HCT116 (cell line): Measurements from ENCODE around the gene NSG1. TPM values are rescaled to one million over a fixed set of nuclear protein-coding genes. Genes with fewer than 3 reads are reported as not detected.

Experiments used
- ATAC-seq: fragments of 200-7000 bp; cut with Tn5 transposase; 2 replicates; pipeline ENCODE4 v1.9.1; 2020; ENCODE audit warnings: mild to moderate bottlenecking, moderate library complexity
- BruUV-seq: library from RNA; stranded (reverse); fragments of 400-500 nt; replicated peaks from 2 replicates; lab custom pipeline; 2021; lab: Mats Ljungman, UMichigan
- CTCF ChIA-PET: fragments of 300-600 bp; sonication (Branson Sonifier 250); formaldehyde crosslinking; loops from one replicate; lab custom pipeline; 2021; ENCODE audit warnings: antibody characterized with exemption; lab: Charles Lee
- POLR2A ChIA-PET: fragments of 300-600, 350-600 bp; sonication (Branson Sonifier 250); formaldehyde crosslinking; loops from one replicate; lab custom pipeline; 2021; ENCODE audit warnings: antibody characterized with exemption; lab: Charles Lee
- RAD21 ChIA-PET, 2 experiments: fragments of 300-600 bp; sonication (Branson Sonifier 250); formaldehyde crosslinking; loops; one replicate each; lab custom pipeline; 2023; ENCODE audit warnings: low total read pairs in 2 of 2; ENCODE audit not compliant: uncharacterized antibody in 2 of 2, unreplicated experiment in 2 of 2, low non-redundant PET in 1 of 2; lab: Charles Lee
- DNase-seq: peaks from one replicate; pipeline ENCODE4 v3.0.0-alpha.2; 2010; ENCODE audit warnings: low read depth, low spot score
- H2AFZ ChIP-seq: fragments of 200-600 bp; shearing (Covaris generic), sonication (generic); 2 replicates; pipeline ENCODE4 v1.6.1; 2017; ENCODE audit warnings: low read depth, mixed run types, mixed read lengths, antibody characterized with exemption, low read length; ENCODE audit not compliant: poor library complexity, severe bottlenecking
- H3K27ac ChIP-seq: 2 replicates; pipeline ENCODE4 v1.5.1; 2012; ENCODE audit warnings: low read depth, low read length
- H3K27me3 ChIP-seq: fragments of 200-600 bp; sonication (generic); 2 replicates; pipeline ENCODE4 v1.6.1; 2016; ENCODE audit warnings: mixed run types, low read length, mixed read lengths; ENCODE audit not compliant: insufficient read depth
- H3K36me3 ChIP-seq, 2 experiments: fragments of 200-500 bp in 1 of 2; fragments of 200-600 bp in 1 of 2; sonication (Bioruptor generic) in 1 of 2; sonication (generic) in 1 of 2; 2 replicates each; pipeline versions ENCODE4 v1.5.1 to v1.6.1; 2014 to 2016; ENCODE audit warnings: low read length in 2 of 2, inconsistent platforms in 1 of 2, mixed read lengths in 1 of 2, mixed run types in 1 of 2; ENCODE audit not compliant: insufficient read depth in 2 of 2, control insufficient read depth in 1 of 2
- H3K4me1 ChIP-seq, 2 experiments: fragments of 200-600 bp in 1 of 2; sonication (generic) in 1 of 2; 2 replicates each; pipeline versions ENCODE4 v1.5.1 to v1.6.1; 2012 to 2017; ENCODE audit warnings: low read length in 2 of 2, inconsistent platforms in 1 of 2, mild to moderate bottlenecking in 1 of 2, mixed read lengths in 1 of 2, mixed run types in 1 of 2, moderate library complexity in 1 of 2; ENCODE audit not compliant: insufficient read depth in 2 of 2, control insufficient read depth in 1 of 2
- H3K4me2 ChIP-seq: fragments of 200-600 bp; sonication (generic); 2 replicates; pipeline ENCODE4 v1.6.1; 2017; ENCODE audit warnings: mixed run types, low read length, mixed read lengths
- H3K4me3 ChIP-seq, 2 experiments: fragments of 200-600 bp in 1 of 2; sonication (generic) in 1 of 2; replicated peaks in 1 of 2; 2 replicates each; pipeline ENCODE4 v1.5.1; 2011 to 2016; ENCODE audit warnings: low read length in 2 of 2, control low read depth in 1 of 2, low read depth in 1 of 2, mild to moderate bottlenecking in 1 of 2, mixed read lengths in 1 of 2, mixed run types in 1 of 2
- H3K79me2 ChIP-seq: fragments of 200-600 bp; sonication (generic); 2 replicates; pipeline ENCODE4 v1.6.1; 2017; ENCODE audit warnings: mild to moderate bottlenecking, mixed run types, low read length, moderate library complexity, mixed read lengths; ENCODE audit not compliant: insufficient read depth
- H3K9ac ChIP-seq: fragments of 200-600 bp; sonication (generic); 2 replicates; pipeline ENCODE4 v1.6.1; 2016; ENCODE audit warnings: low read length, mixed read lengths
- H3K9me2 ChIP-seq: fragments of 200-600 bp; sonication (generic), shearing (Covaris generic); 2 replicates; pipeline ENCODE4 v1.6.1; 2017; ENCODE audit warnings: mixed run types, mild to moderate bottlenecking, moderate library complexity; ENCODE audit not compliant: insufficient read depth
- H3K9me3 ChIP-seq, 2 experiments: fragments of 200-500 bp in 1 of 2; fragments of 200-600 bp in 1 of 2; sonication (Bioruptor generic) in 1 of 2; sonication (generic) in 1 of 2; 2 replicates each; pipeline ENCODE4 v1.6.1; 2014 to 2017; ENCODE audit warnings: low read length in 2 of 2, mixed read lengths in 2 of 2, inconsistent platforms in 1 of 2, low read depth in 1 of 2, mild to moderate bottlenecking in 1 of 2, mixed run types in 1 of 2, moderate library complexity in 1 of 2; ENCODE audit not compliant: control insufficient read depth in 1 of 2, insufficient read depth in 1 of 2
- H4K20me1 ChIP-seq: fragments of 200-600 bp; sonication (generic), shearing (Covaris generic); 2 replicates; pipeline ENCODE4 v1.6.1; 2017; ENCODE audit warnings: mixed run types, mild to moderate bottlenecking, moderate library complexity; ENCODE audit not compliant: insufficient read depth
- CEBPB ChIP-seq: IDR thresholded peaks from 2 replicates; pipeline ENCODE4 v1.6.1; 2012; ENCODE audit warnings: low read depth
- EGR1 ChIP-seq: IDR thresholded peaks from 2 replicates; pipeline ENCODE4 v1.6.1; 2012; ENCODE audit warnings: low read depth
- ELF1 ChIP-seq: IDR thresholded peaks from 2 replicates; pipeline ENCODE4 v1.6.1; 2012; ENCODE audit warnings: low read depth, borderline replicate concordance
- EZH2phosphoT487 ChIP-seq: fragments of 200-600 bp; IDR thresholded peaks from 2 replicates; pipeline ENCODE4 v1.6.1; 2018; ENCODE audit warnings: antibody characterized with exemption, borderline replicate concordance
- FOSL1 ChIP-seq: IDR thresholded peaks from 2 replicates; pipeline ENCODE4 v1.6.1; 2012; ENCODE audit warnings: low read depth
- POLR2A ChIP-seq: IDR thresholded peaks from 2 replicates; pipeline ENCODE4 v1.7.0; 2011; ENCODE audit warnings: borderline replicate concordance; ENCODE audit not compliant: insufficient read depth, insufficient read length; ENCODE audit errors: extremely low read depth
- POLR2AphosphoS5 ChIP-seq: IDR thresholded peaks from 2 replicates; pipeline ENCODE4 v1.6.1; 2011; ENCODE audit warnings: mild to moderate bottlenecking, low read depth, low read length, moderate library complexity
- SP1 ChIP-seq: IDR thresholded peaks from 2 replicates; pipeline ENCODE4 v1.6.1; 2012; ENCODE audit warnings: low read depth
- SRF ChIP-seq: IDR thresholded peaks from 2 replicates; pipeline ENCODE4 v1.6.1; 2012; ENCODE audit warnings: low read depth
- ZFX ChIP-seq: fragments of 450-650 bp; IDR thresholded peaks from 2 replicates; pipeline ENCODE4 v1.6.1; 2017
- intact Hi-C: fragments of 100-400 bp; cut with micrococcal nuclease; formaldehyde crosslinking; loops from 2 replicates; pipeline ENCODE4 v1.10.0; 2022
- total RNA-seq: library from RNA; stranded (reverse); gene quantifications from one replicate; pipeline ENCODE4 v1.2.1, GENCODE V29; 2021; ENCODE audit not compliant: unreplicated experiment
- TF ChIP-seq, protein P1 (sequence below): IDR thresholded peaks from 2 replicates; pipeline ENCODE4 v1.6.1; 2012
- TF ChIP-seq, protein P2 (sequence below), 3 experiments: fragments of 200-600 bp in 1 of 3; sonication (generic) in 1 of 3; IDR thresholded peaks in 2 of 3; conservative IDR thresholded peaks in 1 of 3; 2 replicates each; pipeline ENCODE4 v1.5.1; 2012 to 2017; ENCODE audit warnings: low read depth in 2 of 3, low read length in 2 of 3, antibody characterized with exemption in 1 of 3, borderline replicate concordance in 1 of 3, control low read depth in 1 of 3, mild to moderate bottlenecking in 1 of 3, mixed read lengths in 1 of 3, mixed run types in 1 of 3, moderate library complexity in 1 of 3; ENCODE audit not compliant: insufficient read depth in 1 of 3
- TF ChIP-seq, protein P3 (sequence below): IDR thresholded peaks from 2 replicates; pipeline ENCODE4 v1.6.1; 2012; ENCODE audit warnings: low read depth
- TF ChIP-seq, protein P4 (sequence below): IDR thresholded peaks from 2 replicates; pipeline ENCODE4 v1.6.1; 2012

NSG1 gene
- total RNA-seq, 1 experiment from 2014 or later, result 0.12 TPM

DNA sequence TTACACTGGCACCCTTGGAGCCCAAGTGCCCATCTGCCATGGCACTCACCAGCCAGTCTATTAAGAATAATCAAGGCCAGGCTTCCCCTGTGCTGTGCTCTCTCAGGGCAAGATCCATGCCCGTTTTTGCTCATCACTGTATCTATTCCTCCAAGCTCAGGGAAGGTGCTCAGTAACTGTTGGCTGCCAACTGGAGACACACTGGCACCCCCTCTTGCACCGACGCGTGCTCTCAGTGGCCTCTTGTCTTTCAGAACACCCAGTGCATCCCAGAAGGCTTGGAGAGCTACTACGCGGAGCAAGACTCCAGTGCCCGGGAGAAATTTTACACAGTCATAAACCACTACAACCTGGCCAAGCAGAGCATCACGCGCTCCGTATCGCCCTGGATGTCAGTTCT lies 30.1 kb downstream of the NSG1 start:
- H3K79me2 ChIP-seq, result no peaks in the 10 kb centered on the region
- POLR2A ChIA-PET, result no interaction called here
- no peak overlapping the region for H3K4me3 ChIP-seq
- H2AFZ ChIP-seq, result no peak overlapping the region
- H3K9ac ChIP-seq, result no peak overlapping the region
- intact Hi-C loops, result no loop called here
- H3K9me3 ChIP-seq, result no peaks in the 10 kb centered on the region
- BruUV-seq, result no TSS peak
- TF ChIP-seq SP1 (no peak), SRF (no peak), ELF1 (no peak), EGR1 (no peak), FOSL1 (no peak), CEBPB (no peak), EZH2phosphoT487 (no peak), POLR2AphosphoS5 (no peak), ZFX (no peak), POLR2A (no peak)
- TF ChIP-seq, protein P1, sequence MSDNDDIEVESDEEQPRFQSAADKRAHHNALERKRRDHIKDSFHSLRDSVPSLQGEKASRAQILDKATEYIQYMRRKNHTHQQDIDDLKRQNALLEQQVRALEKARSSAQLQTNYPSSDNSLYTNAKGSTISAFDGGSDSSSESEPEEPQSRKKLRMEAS, result no peak
- TF ChIP-seq, protein P2, sequence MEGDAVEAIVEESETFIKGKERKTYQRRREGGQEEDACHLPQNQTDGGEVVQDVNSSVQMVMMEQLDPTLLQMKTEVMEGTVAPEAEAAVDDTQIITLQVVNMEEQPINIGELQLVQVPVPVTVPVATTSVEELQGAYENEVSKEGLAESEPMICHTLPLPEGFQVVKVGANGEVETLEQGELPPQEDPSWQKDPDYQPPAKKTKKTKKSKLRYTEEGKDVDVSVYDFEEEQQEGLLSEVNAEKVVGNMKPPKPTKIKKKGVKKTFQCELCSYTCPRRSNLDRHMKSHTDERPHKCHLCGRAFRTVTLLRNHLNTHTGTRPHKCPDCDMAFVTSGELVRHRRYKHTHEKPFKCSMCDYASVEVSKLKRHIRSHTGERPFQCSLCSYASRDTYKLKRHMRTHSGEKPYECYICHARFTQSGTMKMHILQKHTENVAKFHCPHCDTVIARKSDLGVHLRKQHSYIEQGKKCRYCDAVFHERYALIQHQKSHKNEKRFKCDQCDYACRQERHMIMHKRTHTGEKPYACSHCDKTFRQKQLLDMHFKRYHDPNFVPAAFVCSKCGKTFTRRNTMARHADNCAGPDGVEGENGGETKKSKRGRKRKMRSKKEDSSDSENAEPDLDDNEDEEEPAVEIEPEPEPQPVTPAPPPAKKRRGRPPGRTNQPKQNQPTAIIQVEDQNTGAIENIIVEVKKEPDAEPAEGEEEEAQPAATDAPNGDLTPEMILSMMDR (IDR thresholded peaks at IDR 0.05 in 2 of 3, conservative IDR thresholded peaks at IDR 0.05 in 1 of 3; ENCODE audit: borderline replicate concordance in 1 of 3, insufficient read depth in 1 of 3, low read depth in 2 of 3, low read length in 2 of 3), result no peak
- TF ChIP-seq, protein P3, sequence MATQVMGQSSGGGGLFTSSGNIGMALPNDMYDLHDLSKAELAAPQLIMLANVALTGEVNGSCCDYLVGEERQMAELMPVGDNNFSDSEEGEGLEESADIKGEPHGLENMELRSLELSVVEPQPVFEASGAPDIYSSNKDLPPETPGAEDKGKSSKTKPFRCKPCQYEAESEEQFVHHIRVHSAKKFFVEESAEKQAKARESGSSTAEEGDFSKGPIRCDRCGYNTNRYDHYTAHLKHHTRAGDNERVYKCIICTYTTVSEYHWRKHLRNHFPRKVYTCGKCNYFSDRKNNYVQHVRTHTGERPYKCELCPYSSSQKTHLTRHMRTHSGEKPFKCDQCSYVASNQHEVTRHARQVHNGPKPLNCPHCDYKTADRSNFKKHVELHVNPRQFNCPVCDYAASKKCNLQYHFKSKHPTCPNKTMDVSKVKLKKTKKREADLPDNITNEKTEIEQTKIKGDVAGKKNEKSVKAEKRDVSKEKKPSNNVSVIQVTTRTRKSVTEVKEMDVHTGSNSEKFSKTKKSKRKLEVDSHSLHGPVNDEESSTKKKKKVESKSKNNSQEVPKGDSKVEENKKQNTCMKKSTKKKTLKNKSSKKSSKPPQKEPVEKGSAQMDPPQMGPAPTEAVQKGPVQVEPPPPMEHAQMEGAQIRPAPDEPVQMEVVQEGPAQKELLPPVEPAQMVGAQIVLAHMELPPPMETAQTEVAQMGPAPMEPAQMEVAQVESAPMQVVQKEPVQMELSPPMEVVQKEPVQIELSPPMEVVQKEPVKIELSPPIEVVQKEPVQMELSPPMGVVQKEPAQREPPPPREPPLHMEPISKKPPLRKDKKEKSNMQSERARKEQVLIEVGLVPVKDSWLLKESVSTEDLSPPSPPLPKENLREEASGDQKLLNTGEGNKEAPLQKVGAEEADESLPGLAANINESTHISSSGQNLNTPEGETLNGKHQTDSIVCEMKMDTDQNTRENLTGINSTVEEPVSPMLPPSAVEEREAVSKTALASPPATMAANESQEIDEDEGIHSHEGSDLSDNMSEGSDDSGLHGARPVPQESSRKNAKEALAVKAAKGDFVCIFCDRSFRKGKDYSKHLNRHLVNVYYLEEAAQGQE, result no peak
- TF ChIP-seq, protein P4, sequence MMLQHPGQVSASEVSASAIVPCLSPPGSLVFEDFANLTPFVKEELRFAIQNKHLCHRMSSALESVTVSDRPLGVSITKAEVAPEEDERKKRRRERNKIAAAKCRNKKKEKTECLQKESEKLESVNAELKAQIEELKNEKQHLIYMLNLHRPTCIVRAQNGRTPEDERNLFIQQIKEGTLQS, result no peak
- H4K20me1 ChIP-seq, result no peaks in the 10 kb centered on the region
- H3K36me3 ChIP-seq, result peaks cover 6 to 8% of the 10 kb centered on the region in 2 experiments; a peak in 1 of 4 replicates
- no peaks in the 10 kb centered on the region for H3K9me2 ChIP-seq
- no peaks in the 10 kb centered on the region for H3K27me3 ChIP-seq
- CTCF ChIA-PET, result no interaction called here
- H3K4me1 ChIP-seq, result no peaks in the 10 kb centered on the region
- no peak for ATAC-seq
- no peak for DNase-seq
- no peak overlapping the region for H3K27ac ChIP-seq
- RAD21 ChIA-PET, result no interaction called here
- H3K4me2 ChIP-seq, result no peak overlapping the region
